OCI-LY7 (cell line): Measurements from ENCODE around the gene SMPDL3A. TPM values are rescaled to one million over a fixed set of nuclear protein-coding genes. Genes with fewer than 3 reads are reported as not detected.
"Not testable (repeated sequence)": the region's sequence is repeated elsewhere in the genome, so short reads cannot be mapped to it uniquely, and the experiment has no call there.

Experiments
- BruUV-seq: library from RNA; stranded (reverse); fragments of 400-500 nt; replicated peaks from 2 replicates; lab custom pipeline; 2021; lab: Mats Ljungman, UMichigan
- CTCF ChIA-PET: fragments of 300-600 bp; sonication (Branson Sonifier 250); formaldehyde crosslinking; loops from one replicate; lab custom pipeline; 2022; ENCODE audit warnings: antibody characterized with exemption; ENCODE audit not compliant: unreplicated experiment; lab: Charles Lee
- POLR2A ChIA-PET: fragments of 300-600 bp; sonication (Branson Sonifier 250); formaldehyde crosslinking; loops from one replicate; lab custom pipeline; 2022; ENCODE audit warnings: antibody characterized with exemption; lab: Charles Lee
- DNase-seq: peaks from one replicate; pipeline ENCODE4 v3.0.0-alpha.2; 2015; ENCODE audit warnings: low spot score
- H2AFZ ChIP-seq: fragments of 200-600 bp; sonication (generic), shearing (Covaris generic); 2 replicates; pipeline ENCODE4 v1.6.1; 2014; ENCODE audit warnings: mild to moderate bottlenecking, antibody characterized with exemption, low read length, moderate library complexity
- H3K27ac ChIP-seq: fragments of 200-600 bp; sonication (generic); 2 replicates; pipeline ENCODE4 v1.5.1; 2014; ENCODE audit warnings: mixed run types, low read depth, mild to moderate bottlenecking, moderate library complexity, low read length, inconsistent platforms; ENCODE audit not compliant: poor library complexity, severe bottlenecking
- H3K36me3 ChIP-seq: fragments of 200-600 bp; sonication (generic); 2 replicates; pipeline ENCODE4 v1.6.1; 2014; ENCODE audit warnings: mild to moderate bottlenecking, antibody characterized with exemption, low read length, moderate library complexity, mixed read lengths; ENCODE audit not compliant: insufficient read depth
- H3K4me1 ChIP-seq: fragments of 200-600 bp; sonication (generic); 2 replicates; pipeline ENCODE4 v1.5.1; 2014; ENCODE audit warnings: mild to moderate bottlenecking, low read length; ENCODE audit not compliant: insufficient read depth, poor library complexity, severe bottlenecking
- H3K4me2 ChIP-seq: fragments of 200-600 bp; sonication (generic); 2 replicates; pipeline ENCODE4 v1.6.1; 2014; ENCODE audit warnings: mild to moderate bottlenecking, low read length
- H3K4me3 ChIP-seq: fragments of 200-600 bp; sonication (generic); 2 replicates; pipeline ENCODE4 v1.5.1; 2014; ENCODE audit warnings: mild to moderate bottlenecking, low read depth, low read length; ENCODE audit not compliant: poor library complexity, severe bottlenecking
- H3K79me2 ChIP-seq: fragments of 200-600 bp; sonication (generic); 2 replicates; pipeline ENCODE4 v1.6.1; 2016; ENCODE audit warnings: low read depth, mild to moderate bottlenecking, low read length, moderate library complexity, mixed read lengths; ENCODE audit not compliant: insufficient read depth
- H3K9me2 ChIP-seq: fragments of 200-600 bp; sonication (generic); 2 replicates; pipeline ENCODE4 v1.6.1; 2016; ENCODE audit warnings: mild to moderate bottlenecking, low read length, mixed read lengths; ENCODE audit not compliant: insufficient read depth
- H3K9me3 ChIP-seq: fragments of 200-600 bp; sonication (generic); 2 replicates; pipeline ENCODE4 v1.6.1; 2014; ENCODE audit warnings: mild to moderate bottlenecking, mixed run types, low read length, mixed read lengths
- H4K20me1 ChIP-seq: fragments of 200-600 bp; sonication (generic); 2 replicates; pipeline ENCODE4 v1.6.1; 2014; ENCODE audit warnings: mild to moderate bottlenecking, antibody characterized with exemption, low read length, moderate library complexity, mixed read lengths; ENCODE audit not compliant: insufficient read depth
- EZH2phosphoT487 ChIP-seq: fragments of 200-600 bp; sonication (generic); IDR thresholded peaks from 2 replicates; pipeline ENCODE4 v1.6.1; 2018; ENCODE audit warnings: low read depth, borderline replicate concordance, mild to moderate bottlenecking, mixed run types, antibody characterized with exemption, low read length, moderate library complexity, mixed read lengths
- intact Hi-C: fragments of 100-400 bp; cut with micrococcal nuclease; formaldehyde crosslinking; loops from one replicate; pipeline ENCODE4 v1.10.0; 2022; ENCODE audit not compliant: unreplicated experiment
- total RNA-seq, 2 experiments: library from RNA; depleted of rRNA in 1 of 2; stranded (reverse); fragments of >200 nt in 1 of 2; shearing (Covaris generic) in 1 of 2; gene quantifications; 2 replicates each; pipeline ENCODE4 v1.2.3, GENCODE V29; 2014 to 2022
- TF ChIP-seq, protein P1 (sequence below): fragments of 200-600 bp; sonication (generic); conservative IDR thresholded peaks from 2 replicates; pipeline ENCODE4 v1.5.1; 2014; ENCODE audit warnings: mild to moderate bottlenecking, antibody characterized with exemption, low read length, moderate library complexity, mixed read lengths

Gene SMPDL3A
- total RNA-seq, 2 experiments from 2014 or later, result not detected

DNA sequence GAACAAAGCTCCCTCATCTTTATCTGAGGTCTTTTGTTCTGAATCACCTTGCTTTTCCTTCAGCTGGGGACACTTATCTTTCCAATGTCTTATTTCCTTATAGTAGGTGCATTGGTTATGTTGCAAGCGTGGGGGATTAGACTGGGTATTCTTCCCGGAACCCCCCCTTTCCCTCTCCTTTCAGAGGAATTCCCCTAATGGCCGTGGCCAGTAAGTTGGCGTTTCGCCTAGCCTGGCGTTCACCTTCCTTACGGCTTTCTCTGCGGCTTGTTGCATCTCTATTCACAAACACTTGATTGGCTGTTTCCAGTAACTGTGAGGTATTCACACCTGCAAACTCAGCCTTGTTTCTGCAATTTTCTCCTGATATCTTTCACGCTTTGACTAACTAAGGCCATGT lies 42.4 kb upstream of the SMPDL3A start:
- Histone ChIP-seq H3K36me3 (no peaks in the 10 kb centered on the region), H3K27ac (no peak overlapping the region), H3K9me3 (no peaks in the 10 kb centered on the region), H3K79me2 (no peaks in the 10 kb centered on the region), H4K20me1 (no peaks in the 10 kb centered on the region), H3K4me1 (no peaks in the 10 kb centered on the region), H3K9me2 (no peaks in the 10 kb centered on the region), H3K4me3 (no peak overlapping the region), H3K4me2 (no peak overlapping the region), H2AFZ (no peak overlapping the region)
- TF ChIP-seq EZH2phosphoT487, result no peak
- TF ChIP-seq, protein P1, sequence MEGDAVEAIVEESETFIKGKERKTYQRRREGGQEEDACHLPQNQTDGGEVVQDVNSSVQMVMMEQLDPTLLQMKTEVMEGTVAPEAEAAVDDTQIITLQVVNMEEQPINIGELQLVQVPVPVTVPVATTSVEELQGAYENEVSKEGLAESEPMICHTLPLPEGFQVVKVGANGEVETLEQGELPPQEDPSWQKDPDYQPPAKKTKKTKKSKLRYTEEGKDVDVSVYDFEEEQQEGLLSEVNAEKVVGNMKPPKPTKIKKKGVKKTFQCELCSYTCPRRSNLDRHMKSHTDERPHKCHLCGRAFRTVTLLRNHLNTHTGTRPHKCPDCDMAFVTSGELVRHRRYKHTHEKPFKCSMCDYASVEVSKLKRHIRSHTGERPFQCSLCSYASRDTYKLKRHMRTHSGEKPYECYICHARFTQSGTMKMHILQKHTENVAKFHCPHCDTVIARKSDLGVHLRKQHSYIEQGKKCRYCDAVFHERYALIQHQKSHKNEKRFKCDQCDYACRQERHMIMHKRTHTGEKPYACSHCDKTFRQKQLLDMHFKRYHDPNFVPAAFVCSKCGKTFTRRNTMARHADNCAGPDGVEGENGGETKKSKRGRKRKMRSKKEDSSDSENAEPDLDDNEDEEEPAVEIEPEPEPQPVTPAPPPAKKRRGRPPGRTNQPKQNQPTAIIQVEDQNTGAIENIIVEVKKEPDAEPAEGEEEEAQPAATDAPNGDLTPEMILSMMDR, result no peak
- intact Hi-C loops, result no loop called here
- no peak for DNase-seq
- no TSS peak for BruUV-seq
- ChIA-PET POLR2A (no interaction called here), CTCF (no interaction called here)

DNA sequence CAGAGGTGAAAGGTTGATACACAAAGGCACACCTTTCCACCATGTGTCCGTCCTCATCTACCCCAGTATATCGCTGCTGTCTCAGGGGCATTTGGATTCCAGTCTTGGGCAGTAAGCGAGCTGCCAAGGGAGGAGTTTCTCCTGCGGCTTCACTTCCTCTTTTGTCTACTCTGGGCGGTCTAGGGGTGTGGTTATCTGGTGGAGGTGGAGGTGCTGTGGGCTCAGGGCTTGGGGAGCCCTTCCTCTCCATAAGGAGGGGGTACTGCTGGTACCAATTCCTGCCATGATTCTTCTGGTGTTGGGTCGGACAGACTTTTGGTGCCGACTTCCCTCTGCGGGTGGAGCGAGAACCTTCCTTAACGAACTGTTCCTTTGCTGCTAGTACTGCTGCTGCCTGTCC lies 41.5 kb upstream of the SMPDL3A start:
- Histone ChIP-seq H3K4me3 (no peak overlapping the region), H3K4me1 (no peaks in the 10 kb centered on the region), H3K27ac (no peak overlapping the region), H3K79me2 (no peaks in the 10 kb centered on the region), H3K36me3 (no peaks in the 10 kb centered on the region), H3K9me2 (no peaks in the 10 kb centered on the region), H4K20me1 (no peaks in the 10 kb centered on the region), H3K9me3 (no peaks in the 10 kb centered on the region), H3K4me2 (no peak overlapping the region), H2AFZ (no peak overlapping the region)
- CTCF ChIA-PET, result no interaction called here
- DNase-seq, result no peak
- intact Hi-C loops, result no loop called here
- TF ChIP-seq EZH2phosphoT487, result no peak
- TF ChIP-seq, protein P1, result no peak
- POLR2A ChIA-PET, result no interaction called here
- BruUV-seq, result no TSS peak

DNA sequence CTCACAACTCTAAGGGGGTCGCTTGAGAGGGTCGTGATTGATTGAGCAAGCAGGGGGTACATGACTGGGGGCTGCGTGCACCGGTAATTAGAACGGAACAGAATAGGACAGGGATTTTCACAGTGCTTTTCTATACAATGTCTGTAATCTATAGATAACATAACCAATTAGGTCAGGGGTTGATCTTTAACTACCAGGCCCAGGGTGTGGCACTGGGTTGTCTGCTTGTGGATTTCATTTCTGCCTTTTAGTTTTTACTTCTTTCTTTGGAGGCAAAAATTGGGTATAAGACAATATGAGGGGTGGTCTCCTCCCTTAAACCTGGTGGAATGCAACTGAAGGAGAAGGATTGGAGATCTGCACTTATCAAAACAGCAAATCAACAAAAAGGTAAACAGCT lies 40.1 kb upstream of the SMPDL3A start:
- H3K9me3 ChIP-seq, H3K27ac ChIP-seq, CTCF ChIA-PET, DNase-seq, POLR2A ChIA-PET, H3K36me3 ChIP-seq, H3K4me2 ChIP-seq, H4K20me1 ChIP-seq, H3K4me3 ChIP-seq, H3K79me2 ChIP-seq, intact Hi-C loops, H2AFZ ChIP-seq, H3K4me1 ChIP-seq, BruUV-seq, H3K9me2 ChIP-seq: not testable (repeated sequence)
